K562 (cell line): Measurements from ENCODE around the gene NUDT2. TPM values are rescaled to one million over a fixed set of nuclear protein-coding genes. Genes with fewer than 3 reads are reported as not detected.

Source experiments
- CBX1 ChIP-seq: sonication (generic); IDR thresholded peaks from 2 replicates; pipeline ENCODE4 v1.6.1; 2016; ENCODE audit warnings: antibody characterized with exemption, low read depth, mild to moderate bottlenecking
- CXXC5 ChIP-seq: fragments of 250-450 bp; sonication (Bioruptor Pico); IDR thresholded peaks from 2 replicates; pipeline ENCODE4 v1.8.0; 2022; ENCODE audit warnings: inconsistent platforms, mild to moderate bottlenecking, moderate library complexity
- HNRNPL ChIP-seq: fragments of 200-400 bp; formaldehyde crosslinking; IDR thresholded peaks from 2 replicates; pipeline ENCODE4 v1.6.1; 2017; ENCODE audit warnings: low read depth, mild to moderate bottlenecking, low read length
- KLF1 ChIP-seq: fragments of 450-650 bp; IDR thresholded peaks from 2 replicates; pipeline ENCODE4 v1.6.1; 2016; ENCODE audit warnings: missing genetic modification characterization, missing compliant biosample characterization
- MBD2 ChIP-seq: sonication (generic); IDR thresholded peaks from 2 replicates; pipeline ENCODE4 v1.6.1; 2016; ENCODE audit warnings: low read depth, borderline replicate concordance
- POLR2A ChIP-seq: fragments of 450-650 bp; conservative IDR thresholded peaks from 2 replicates; pipeline ENCODE4 v1.6.1; 2016
- RFX1 ChIP-seq: fragments of 450-650 bp; IDR thresholded peaks from 2 replicates; pipeline ENCODE4 v1.6.1; 2016; ENCODE audit warnings: mild to moderate bottlenecking, moderate library complexity
- SMAD1 ChIP-seq: fragments of 150-350 bp; IDR thresholded peaks from 2 replicates; pipeline ENCODE4 v1.6.1; 2014; ENCODE audit warnings: low read length, low read depth; ENCODE audit not compliant: partially characterized antibody
- ZBTB40 ChIP-seq, 2 experiments: fragments of 450-650 bp in 1 of 2; sonication (generic) in 1 of 2; formaldehyde crosslinking in 1 of 2; IDR thresholded peaks; 2 replicates each; pipeline versions ENCODE4 v1.7.1 to v1.9.0; 2016 to 2022; ENCODE audit warnings: inconsistent platforms in 1 of 2, mild to moderate bottlenecking in 1 of 2, missing genetic modification reagents in 1 of 2
- ZNF764 ChIP-seq: fragments of 250-450 bp; sonication (Bioruptor Pico); IDR thresholded peaks from 2 replicates; pipeline ENCODE4 v1.4.0; 2020; ENCODE audit warnings: low read depth, mild to moderate bottlenecking, moderate library complexity
- polyA plus RNA-seq, 8 experiments: library from polyadenylated mRNA; depleted of rRNA in 4 of 8; stranded (reverse) in 5 of 8; unstranded in 3 of 8; fragments of >200 nt; fragmentation: Nextera tagmentation in 2 of 8; fragmentation: Illumina TruSeq in 1 of 8; extraction: Ambion mirVana in 2 of 8; extraction: Trizol in 1 of 8; gene quantifications; 2 replicates each; pipeline versions ENCODE4 v1.2.1 to v1.2.3, GENCODE V29; 2011 to 2014; ENCODE audit warnings: inconsistent platforms in 1 of 8, missing spikeins in 1 of 8
- total RNA-seq, 7 experiments: library from RNA; depleted of rRNA in 6 of 7; stranded (reverse); fragments of >200 nt in 6 of 7; fragmentation: Illumina TruSeq in 2 of 7; extraction: Trizol in 2 of 7; gene quantifications; 2 replicates each; pipeline versions ENCODE4 v1.2.1 to v1.2.3, GENCODE V29; 2011 to 2021; ENCODE audit warnings: low replicate concordance in 1 of 7
- TF ChIP-seq, protein P1 (sequence below): fragments of 250-450 bp; sonication (Bioruptor Pico); IDR thresholded peaks from 2 replicates; pipeline ENCODE4 v1.4.0; 2020
- TF ChIP-seq, protein P2 (sequence below): sonication (generic); formaldehyde crosslinking; IDR thresholded peaks from 2 replicates; pipeline ENCODE4 v1.9.0; 2022; ENCODE audit warnings: mild to moderate bottlenecking, missing genetic modification reagents

The NUDT2 gene
- total and polyA plus RNA-seq, 9 of the 15 experiments (the other 6 are each of a cell fraction or from before 2014, with no cell fraction given) = 11.5 to 28.1 (median 19.0) TPM

- peak; percentile 47 for TF ChIP-seq ZBTB40 (IDR thresholded peaks at IDR 0.05)
- no peak for TF ChIP-seq ZBTB40 (CRISPR knock-in tag; IDR thresholded peaks at IDR 0.05)
- TF ChIP-seq, protein P1, sequence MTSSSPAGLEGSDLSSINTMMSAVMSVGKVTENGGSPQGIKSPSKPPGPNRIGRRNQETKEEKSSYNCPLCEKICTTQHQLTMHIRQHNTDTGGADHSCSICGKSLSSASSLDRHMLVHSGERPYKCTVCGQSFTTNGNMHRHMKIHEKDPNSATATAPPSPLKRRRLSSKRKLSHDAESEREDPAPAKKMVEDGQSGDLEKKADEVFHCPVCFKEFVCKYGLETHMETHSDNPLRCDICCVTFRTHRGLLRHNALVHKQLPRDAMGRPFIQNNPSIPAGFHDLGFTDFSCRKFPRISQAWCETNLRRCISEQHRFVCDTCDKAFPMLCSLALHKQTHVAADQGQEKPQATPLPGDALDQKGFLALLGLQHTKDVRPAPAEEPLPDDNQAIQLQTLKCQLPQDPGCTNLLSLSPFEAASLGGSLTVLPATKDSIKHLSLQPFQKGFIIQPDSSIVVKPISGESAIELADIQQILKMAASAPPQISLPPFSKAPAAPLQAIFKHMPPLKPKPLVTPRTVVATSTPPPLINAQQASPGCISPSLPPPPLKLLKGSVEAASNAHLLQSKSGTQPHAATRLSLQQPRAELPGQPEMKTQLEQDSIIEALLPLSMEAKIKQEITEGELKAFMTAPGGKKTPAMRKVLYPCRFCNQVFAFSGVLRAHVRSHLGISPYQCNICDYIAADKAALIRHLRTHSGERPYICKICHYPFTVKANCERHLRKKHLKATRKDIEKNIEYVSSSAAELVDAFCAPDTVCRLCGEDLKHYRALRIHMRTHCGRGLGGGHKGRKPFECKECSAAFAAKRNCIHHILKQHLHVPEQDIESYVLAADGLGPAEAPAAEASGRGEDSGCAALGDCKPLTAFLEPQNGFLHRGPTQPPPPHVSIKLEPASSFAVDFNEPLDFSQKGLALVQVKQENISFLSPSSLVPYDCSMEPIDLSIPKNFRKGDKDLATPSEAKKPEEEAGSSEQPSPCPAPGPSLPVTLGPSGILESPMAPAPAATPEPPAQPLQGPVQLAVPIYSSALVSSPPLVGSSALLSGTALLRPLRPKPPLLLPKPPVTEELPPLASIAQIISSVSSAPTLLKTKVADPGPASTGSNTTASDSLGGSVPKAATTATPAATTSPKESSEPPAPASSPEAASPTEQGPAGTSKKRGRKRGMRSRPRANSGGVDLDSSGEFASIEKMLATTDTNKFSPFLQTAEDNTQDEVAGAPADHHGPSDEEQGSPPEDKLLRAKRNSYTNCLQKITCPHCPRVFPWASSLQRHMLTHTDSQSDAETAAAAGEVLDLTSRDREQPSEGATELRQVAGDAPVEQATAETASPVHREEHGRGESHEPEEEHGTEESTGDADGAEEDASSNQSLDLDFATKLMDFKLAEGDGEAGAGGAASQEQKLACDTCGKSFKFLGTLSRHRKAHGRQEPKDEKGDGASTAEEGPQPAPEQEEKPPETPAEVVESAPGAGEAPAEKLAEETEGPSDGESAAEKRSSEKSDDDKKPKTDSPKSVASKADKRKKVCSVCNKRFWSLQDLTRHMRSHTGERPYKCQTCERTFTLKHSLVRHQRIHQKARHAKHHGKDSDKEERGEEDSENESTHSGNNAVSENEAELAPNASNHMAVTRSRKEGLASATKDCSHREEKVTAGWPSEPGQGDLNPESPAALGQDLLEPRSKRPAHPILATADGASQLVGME (CRISPR knock-in tag) = no peak
- peak; percentile 91 for TF ChIP-seq CXXC5 (CRISPR knock-in tag)
- 0 out of 2 replicates have a peak, but pooled peaks have one; percentile 24 for TF ChIP-seq KLF1 (tag)
- peak; percentile 10 for TF ChIP-seq SMAD1
- TF ChIP-seq, protein P2, sequence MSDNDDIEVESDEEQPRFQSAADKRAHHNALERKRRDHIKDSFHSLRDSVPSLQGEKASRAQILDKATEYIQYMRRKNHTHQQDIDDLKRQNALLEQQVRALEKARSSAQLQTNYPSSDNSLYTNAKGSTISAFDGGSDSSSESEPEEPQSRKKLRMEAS (CRISPR knock-in tag) = peak; percentile 74
- no peak for TF ChIP-seq ZNF764 (CRISPR knock-in tag)
- TF ChIP-seq HNRNPL = no peak
- TF ChIP-seq RFX1 = peak; percentile 98
- peak; percentile 89 for TF ChIP-seq POLR2A
- peak; percentile 91 for TF ChIP-seq MBD2
- 0 out of 2 replicates have a peak, but pooled peaks have one; percentile 42 for TF ChIP-seq CBX1
Measured at GRCh38 chr9:34328987-34329832, at the start of gene NUDT2, which contains the start of gene KIF24 (continued).
